Breast epithelium (tissue), 3 donors: ENCODE results near the gene ZNF691.

Experiments
- CTCF ChIP-seq, 3 donors: fragments of 450-650 bp; IDR thresholded peaks; one replicate each; pipeline ENCODE4 v1.5.1; 2016 to 2017; ENCODE audit warnings: antibody characterized with exemption in 3 of 3, mild to moderate bottlenecking in 3 of 3, moderate library complexity in 3 of 3
- POLR2AphosphoS5 ChIP-seq, 3 donors: sonication (generic); formaldehyde crosslinking; IDR thresholded peaks; one replicate each; pipeline ENCODE4 v1.6.1; 2017; ENCODE audit warnings: antibody characterized with exemption in 3 of 3

- TF ChIP-seq CTCF (IDR thresholded peaks at IDR 0.05) (no peak), POLR2AphosphoS5 (IDR thresholded peaks at IDR 0.05) (no peak)
Observed at GRCh38 chr1:42841010-42841409, 5.4 kb upstream of the ZNF691 start.
